ENCODE measurements around the gene NUTM2D. TPM values are rescaled to one million over a fixed set of nuclear protein-coding genes. Genes with fewer than 3 reads are reported as not detected.
A peak's percentile ranks its signal among the peaks of the same experiment; 100 is the strongest.
"Not testable (repeated sequence)": the region's sequence is repeated elsewhere in the genome, so short reads cannot be mapped to it uniquely, and the experiment has no call there.

The NUTM2D gene
- total and polyA plus RNA-seq, 2 of the 4 experiments (the other 2 are of a cell fraction): 0.54 to 1.9 TPM

DNA sequence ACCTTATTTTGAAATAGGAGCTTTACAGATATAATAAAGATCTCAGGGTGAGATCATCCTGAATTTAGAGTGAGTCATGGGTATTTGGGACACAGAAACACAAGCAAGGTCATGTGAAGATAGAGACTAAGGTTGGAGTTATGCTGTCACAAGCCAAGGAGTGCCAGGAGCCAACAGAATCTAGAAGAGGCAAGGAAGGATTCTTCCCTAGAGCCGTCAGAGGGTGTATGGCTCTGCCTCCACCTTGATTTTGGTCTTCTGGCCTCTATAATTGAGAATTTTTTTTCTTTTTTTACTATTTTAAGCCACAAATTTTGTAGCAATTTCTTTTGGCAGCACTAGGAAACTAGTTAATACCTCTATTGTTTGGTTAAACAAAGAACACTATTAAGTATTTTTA, 24.9 kb upstream of the NUTM2D start:
- H3K4me1 ChIP-seq (ENCODE audit: control insufficient read depth, insufficient read depth, low read length); H2AFZ ChIP-seq (replicated peaks; ENCODE audit: low read length, poor library complexity); H4K5ac ChIP-seq (ENCODE audit: low read depth, low read length); CTCF ChIA-PET; H2AK5ac ChIP-seq (ENCODE audit: low read depth, low read length); H4K91ac ChIP-seq (ENCODE audit: insufficient read depth, low read depth, low read length); H3K4me2 ChIP-seq (ENCODE audit: low read depth, low read length); H2BK20ac ChIP-seq (ENCODE audit: low read depth, low read length); H3K18ac ChIP-seq (ENCODE audit: low read depth, low read length); H2BK15ac ChIP-seq (ENCODE audit: low read depth, low read length); POLR2A ChIA-PET (ENCODE audit: unreplicated experiment); H3K9me3 ChIP-seq (ENCODE audit: control insufficient read depth, insufficient read depth, low read length); H3K9ac ChIP-seq (ENCODE audit: low read depth, low read length); H3K9me1 ChIP-seq (ENCODE audit: insufficient read depth, low read length); ATAC-seq (ENCODE audit: low read depth); intact Hi-C loops (cut with micrococcal nuclease); BruUV-seq (replicated peaks); H3K27ac ChIP-seq (ENCODE audit: insufficient read depth, low read length); H3K23ac ChIP-seq (ENCODE audit: low read depth, low read length); H3K14ac ChIP-seq (replicated peaks; ENCODE audit: low read depth, low read length); H3K27me3 ChIP-seq (ENCODE audit: control insufficient read depth, insufficient read depth, low read length); in situ Hi-C loops (cut with MboI; ENCODE audit: low sequenced_read_pairs); H3K56ac ChIP-seq (ENCODE audit: extremely low read depth, insufficient read depth, low read length); H2BK5ac ChIP-seq (ENCODE audit: low read depth, low read length, poor library complexity, severe bottlenecking); H3K36me3 ChIP-seq (ENCODE audit: control insufficient read depth, insufficient read depth, low read length); H4K8ac ChIP-seq (ENCODE audit: low read depth in 2 of 2, low read length in 2 of 2); H4K20me1 ChIP-seq (ENCODE audit: insufficient read depth, low read length); H2BK120ac ChIP-seq (ENCODE audit: low read depth, low read length); H2AK9ac ChIP-seq (replicated peaks; ENCODE audit: low read depth, low read length, poor library complexity); H3K4ac ChIP-seq (ENCODE audit: low read depth, low read length); H3K79me1 ChIP-seq (ENCODE audit: low read depth in 1 of 2, low read length in 2 of 2); H3K4me3 ChIP-seq (ENCODE audit: insufficient read depth, low read depth, low read length); dilution Hi-C loops (cut with HindIII; ENCODE audit: low sequenced_read_pairs, unreplicated experiment): not testable (repeated sequence)
- WGBS, 2 experiments (ENCODE audit: extremely low coverage in 2 of 2, insufficient read length in 1 of 2): no CpG with 5 or more reads among the region's 1 CpG
- peak; percentile 7 for DNase-seq

DNA sequence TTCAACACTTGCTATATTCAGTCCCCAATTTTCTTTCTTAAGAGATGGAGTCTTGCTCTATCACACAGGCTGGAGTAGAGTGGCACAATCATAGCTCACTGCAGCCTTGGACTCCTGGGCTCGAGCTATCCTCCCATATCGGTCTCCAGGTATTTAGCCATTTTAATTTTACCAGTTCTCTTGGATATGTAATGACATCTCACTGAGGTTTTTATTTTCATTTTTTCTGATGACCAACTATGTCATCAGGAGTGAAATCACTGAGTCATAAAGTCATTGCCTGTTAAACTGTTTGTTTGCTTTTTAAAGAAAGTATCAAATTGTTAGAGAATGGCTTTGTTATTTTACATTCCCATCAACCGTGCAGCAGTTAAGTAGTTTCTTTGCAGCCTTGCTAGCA, 17.1 kb upstream of the NUTM2D start:
- in situ Hi-C loops (cut with MboI; ENCODE audit: low sequenced_read_pairs); BruUV-seq (replicated peaks); H4K8ac ChIP-seq (ENCODE audit: low read depth in 2 of 2, low read length in 2 of 2); H4K5ac ChIP-seq (ENCODE audit: low read depth, low read length); H3K27ac ChIP-seq (ENCODE audit: insufficient read depth, low read length); H2BK120ac ChIP-seq (ENCODE audit: low read depth, low read length); H2AK9ac ChIP-seq (replicated peaks; ENCODE audit: low read depth, low read length, poor library complexity); H2AFZ ChIP-seq (replicated peaks; ENCODE audit: low read length, poor library complexity); H4K91ac ChIP-seq (ENCODE audit: insufficient read depth, low read depth, low read length); H3K4ac ChIP-seq (ENCODE audit: low read depth, low read length); H2BK15ac ChIP-seq (ENCODE audit: low read depth, low read length); POLR2A ChIA-PET (ENCODE audit: unreplicated experiment); H3K79me1 ChIP-seq (ENCODE audit: low read depth in 1 of 2, low read length in 2 of 2); H3K9me1 ChIP-seq (ENCODE audit: insufficient read depth, low read length); H3K9me3 ChIP-seq (ENCODE audit: control insufficient read depth, insufficient read depth, low read length); H3K23ac ChIP-seq (ENCODE audit: low read depth, low read length); H4K20me1 ChIP-seq (ENCODE audit: insufficient read depth, low read length); H3K56ac ChIP-seq (ENCODE audit: extremely low read depth, insufficient read depth, low read length); H2BK5ac ChIP-seq (ENCODE audit: low read depth, low read length, poor library complexity, severe bottlenecking); dilution Hi-C loops (cut with HindIII; ENCODE audit: low sequenced_read_pairs, unreplicated experiment); H3K4me3 ChIP-seq (ENCODE audit: insufficient read depth, low read depth, low read length); H3K27me3 ChIP-seq (ENCODE audit: control insufficient read depth, insufficient read depth, low read length); ATAC-seq (ENCODE audit: low read depth); H2BK20ac ChIP-seq (ENCODE audit: low read depth, low read length); H3K4me1 ChIP-seq (ENCODE audit: control insufficient read depth, insufficient read depth, low read length); H3K18ac ChIP-seq (ENCODE audit: low read depth, low read length); H3K9ac ChIP-seq (ENCODE audit: low read depth, low read length); CTCF ChIA-PET; H3K36me3 ChIP-seq (ENCODE audit: control insufficient read depth, insufficient read depth, low read length); H3K14ac ChIP-seq (replicated peaks; ENCODE audit: low read depth, low read length); H2AK5ac ChIP-seq (ENCODE audit: low read depth, low read length): not testable (repeated sequence)
- WGBS, 2 experiments (ENCODE audit: extremely low coverage in 2 of 2, insufficient read length in 1 of 2): no CpG with 5 or more reads among the region's 3 CpGs
- intact Hi-C loops (cut with micrococcal nuclease): loop anchor here (5.0 kb wide), 1 partner anchor 167 kb away; no protein-coding TSS in a partner anchor
- peak; percentile 28 for DNase-seq
- H3K4me2 ChIP-seq (ENCODE audit: low read depth, low read length): peak overlapping the region; percentile 79
